ENCODE data around the gene ANKH. TPM values are rescaled to one million over a fixed set of nuclear protein-coding genes. Genes with fewer than 3 reads are reported as not detected.

Gene ANKH
- polyA plus RNA-seq, 3 donors, result 2.4 to 6.3 (median 3.1) TPM

DNA sequence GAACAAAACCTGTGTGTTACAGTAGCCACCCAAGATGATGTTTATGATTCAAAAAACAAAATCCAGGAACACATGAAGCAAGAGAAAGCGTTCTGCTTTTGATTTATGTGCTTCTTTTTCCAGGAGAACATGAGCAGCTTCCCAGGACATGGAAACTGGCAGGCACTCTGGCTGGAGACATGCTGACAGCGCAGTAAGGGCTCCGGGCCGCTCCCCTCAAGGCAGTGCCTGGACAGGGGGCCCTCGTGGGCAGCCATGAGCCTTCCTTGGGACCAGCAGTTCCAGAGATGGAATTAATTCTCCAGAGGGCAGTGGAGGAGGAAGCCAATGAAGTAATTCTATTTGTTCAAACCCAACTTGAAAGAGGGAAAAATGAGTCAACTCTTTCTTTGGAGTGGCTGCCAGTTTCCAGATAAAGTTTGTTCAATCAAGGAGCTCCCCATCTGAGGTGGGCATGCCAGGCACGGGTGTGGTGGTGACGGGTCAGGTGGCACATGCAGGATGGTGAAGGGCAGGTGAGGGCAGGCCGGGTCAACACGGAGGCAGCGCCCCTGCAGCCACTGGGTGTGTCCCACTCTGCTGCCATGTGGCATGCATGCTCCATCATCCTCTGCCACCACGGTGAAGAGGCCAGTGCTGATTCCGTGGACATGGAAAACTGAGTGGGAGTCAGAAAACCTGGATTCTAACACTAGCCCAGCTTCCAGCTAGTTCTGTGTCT is 123.2 kb downstream of the ANKH start:
- Mint-ChIP-seq H3K36me3 (peaks cover 8 to 20% of the 10 kb centered on the region in 2 donors), H3K4me3 (no peak overlapping the region), H3K27me3 (ENCODE audit: low read depth in 3 of 3) (peaks cover 0 to 3% (median 3%) of the 10 kb centered on the region in 3 donors), H3K4me1 (peaks cover 2% of the 10 kb centered on the region), H3K27ac (peak overlapping the region in 1 of 7 donors; percentile 58), H3K9me3 (peaks cover 0 to 1% (median 0%) of the 10 kb centered on the region in 7 donors)
- Histone ChIP-seq H3K36me3 (replicated peaks in 1 of 2; ENCODE audit: control insufficient read depth in 1 of 2, insufficient read depth in 2 of 2, low read length in 2 of 2) (no peaks in the 10 kb centered on the region), H3K4me3 (replicated peaks in 1 of 3; ENCODE audit: low read depth in 2 of 3, low read length in 3 of 3) (no peak overlapping the region), H3K27ac (ENCODE audit: low read depth in 1 of 2, low read length in 2 of 2) (no peak overlapping the region), H3K79me2 (ENCODE audit: insufficient read depth, low read length) (no peaks in the 10 kb centered on the region), H3K27me3 (ENCODE audit: control insufficient read depth in 2 of 2, insufficient read depth in 2 of 2, low read length in 2 of 2) (no peaks in the 10 kb centered on the region), H3K9me3 (replicated peaks in 1 of 2; ENCODE audit: control insufficient read depth in 1 of 2, insufficient read depth in 1 of 2, low read length in 2 of 2) (no peaks in the 10 kb centered on the region), H3K4me1 (ENCODE audit: control insufficient read depth in 1 of 2, insufficient read depth in 2 of 2, low read length in 2 of 2) (no peaks in the 10 kb centered on the region), H2AFZ (ENCODE audit: insufficient read depth, low read depth, low read length, poor library complexity, severe bottlenecking) (no peak overlapping the region), H3K9ac (ENCODE audit: insufficient read depth, low read length, poor library complexity, severe bottlenecking) (no peak overlapping the region), H4K20me1 (ENCODE audit: insufficient read depth, low read length) (no peaks in the 10 kb centered on the region), H3K4me2 (replicated peaks; ENCODE audit: extremely low read depth, low read length, poor library complexity, severe bottlenecking) (no peak overlapping the region)
- intact Hi-C loops (cut with micrococcal nuclease), result no loop called here
- no peak for DNase-seq
- 97% methylated on average over 12 of the region's 12 CpGs for WGBS (ENCODE audit: insufficient coverage)
- no peak for TF ChIP-seq CTCF (IDR thresholded peaks at IDR 0.05)

GRCh38 chr5:14745753-14746152 is 125.8 kb downstream of the ANKH start:
- no peak overlapping the region for H3K4me3 ChIP-seq (replicated peaks in 1 of 3; ENCODE audit: low read depth in 2 of 3, low read length in 3 of 3)
- Mint-ChIP-seq H3K27ac (peak overlapping the region in 2 of 7 donors; percentile 13 to 36), H3K36me3 (peaks cover 1 to 18% of the 10 kb centered on the region in 2 donors), H3K27me3 (ENCODE audit: low read depth in 3 of 3) (peaks cover 0 to 2% (median 1%) of the 10 kb centered on the region in 3 donors), H3K4me3 (no peak overlapping the region), H3K4me1 (no peaks in the 10 kb centered on the region), H3K9me3 (no peaks in the 10 kb centered on the region)
- H2AFZ ChIP-seq (ENCODE audit: insufficient read depth, low read depth, low read length, poor library complexity, severe bottlenecking), result no peak overlapping the region
- no peak overlapping the region for H3K9ac ChIP-seq (ENCODE audit: insufficient read depth, low read length, poor library complexity, severe bottlenecking)
- DNase-seq, result no peak
- no peaks in the 10 kb centered on the region for H3K36me3 ChIP-seq (replicated peaks in 1 of 2; ENCODE audit: control insufficient read depth in 1 of 2, insufficient read depth in 2 of 2, low read length in 2 of 2)
- H3K27me3 ChIP-seq (ENCODE audit: control insufficient read depth in 2 of 2, insufficient read depth in 2 of 2, low read length in 2 of 2), result no peaks in the 10 kb centered on the region
- H3K27ac ChIP-seq (ENCODE audit: low read depth in 1 of 2, low read length in 2 of 2), result no peak overlapping the region
- 92% methylated on average over 14 of the region's 14 CpGs for WGBS (ENCODE audit: insufficient coverage)
- no peaks in the 10 kb centered on the region for H3K79me2 ChIP-seq (ENCODE audit: insufficient read depth, low read length)
- H4K20me1 ChIP-seq (ENCODE audit: insufficient read depth, low read length), result no peaks in the 10 kb centered on the region
- H3K4me2 ChIP-seq (replicated peaks; ENCODE audit: extremely low read depth, low read length, poor library complexity, severe bottlenecking), result no peak overlapping the region
- intact Hi-C loops (cut with micrococcal nuclease), result no loop called here
- H3K4me1 ChIP-seq (ENCODE audit: control insufficient read depth in 1 of 2, insufficient read depth in 2 of 2, low read length in 2 of 2), result no peaks in the 10 kb centered on the region
- H3K9me3 ChIP-seq (replicated peaks in 1 of 2; ENCODE audit: control insufficient read depth in 1 of 2, insufficient read depth in 1 of 2, low read length in 2 of 2), result no peaks in the 10 kb centered on the region
- no peak for TF ChIP-seq CTCF (IDR thresholded peaks at IDR 0.05)
